Activated CD4-positive, alpha-beta T cell treated with anti-CD3 and anti-CD28 coated beads, Interleukin-2, amount 50 U/mL, for 48 hours (primary cell): Measurements from ENCODE around the gene SLC30A3.
"Not testable (repeated sequence)": the region's sequence is repeated elsewhere in the genome, so short reads cannot be mapped to it uniquely, and the experiment has no call there.

Source experiments
- DNase-seq, 2 experiments: peaks; one replicate each; pipeline ENCODE4 v3.0.0-alpha.2; 2020

The SLC30A3 gene

GRCh38 chr2:27262379-27263286 is at the start of gene SLC30A3:
Gene SLC30A3, minus strand, starts transcription at chr2:27263047. Its CDS starts 141 bp downstream, at chr2:27262906.
- peak; percentile 79 to 82 for DNase-seq

DNA sequence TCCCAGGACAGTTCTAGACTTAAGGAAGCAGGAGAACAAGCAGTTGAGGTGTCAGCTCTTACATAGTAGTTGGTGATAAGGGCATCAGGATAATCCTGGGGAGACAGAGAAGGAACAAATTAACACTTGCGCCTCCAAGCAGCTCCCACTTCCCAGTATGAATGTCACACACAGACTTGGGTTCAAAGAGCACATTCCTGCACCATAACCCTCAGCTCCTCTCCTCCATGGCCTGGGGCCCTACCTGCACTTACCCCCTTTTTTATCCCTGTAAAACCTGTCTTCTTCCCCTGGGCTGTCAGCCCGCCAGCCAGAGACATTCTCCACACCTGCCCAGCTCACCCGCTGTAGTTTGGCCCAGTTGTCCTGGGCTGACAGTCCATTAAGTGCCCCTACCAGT is 49.3 kb upstream of the SLC30A3 start:
- no peak for DNase-seq

DNA sequence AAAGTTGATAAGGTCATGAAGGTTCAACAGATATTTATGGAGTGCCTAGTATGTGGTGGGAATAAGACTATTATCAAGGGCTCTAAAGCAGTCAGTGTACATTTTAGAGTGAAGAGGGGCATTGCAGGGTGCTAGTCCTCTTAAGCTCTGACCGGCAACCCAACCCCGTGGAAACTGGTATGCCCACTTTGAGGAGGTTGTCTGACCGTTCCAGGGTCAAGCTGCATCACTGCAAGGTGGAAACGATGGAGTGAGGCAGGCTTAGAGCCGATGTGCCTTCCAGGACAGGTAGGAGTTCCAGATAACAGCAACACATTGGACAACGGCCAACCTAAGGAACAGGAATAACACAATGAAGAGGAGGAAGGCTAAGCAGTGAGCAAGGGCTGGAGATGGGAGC is 46.8 kb upstream of the SLC30A3 start:
- DNase-seq, result no peak

DNA sequence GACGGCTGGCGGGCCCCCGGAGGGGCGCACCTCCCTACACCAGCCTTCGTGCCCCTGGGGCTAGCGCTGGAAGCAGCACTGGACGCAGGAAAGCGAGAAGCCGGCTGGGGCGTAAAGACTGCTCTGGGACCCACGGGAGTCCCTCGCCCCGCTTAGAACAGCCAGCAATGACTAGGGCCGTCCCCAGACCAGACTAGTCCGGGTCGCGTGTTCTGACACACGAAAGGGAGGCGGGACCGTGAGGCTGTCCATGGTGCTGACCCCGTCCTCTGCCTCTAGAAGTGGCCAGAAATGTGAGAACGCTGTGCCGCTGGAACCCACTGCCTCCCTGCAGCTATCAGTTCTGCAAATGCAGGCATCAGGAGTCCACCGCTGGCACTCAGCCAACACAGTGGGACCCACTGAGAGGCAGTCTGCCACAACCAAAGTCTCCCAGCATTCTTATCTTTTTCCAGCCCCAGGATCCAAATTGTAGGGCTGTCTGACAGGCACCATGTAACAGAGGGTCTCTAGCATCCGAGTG is 45.6 kb upstream of the SLC30A3 start, which contains the start of gene UCN:
TSS of gene UCN (minus strand) at position 87 of the 523 bp plus-strand sequence. CDS start 550 bp downstream, outside the sequence.
- no peak for DNase-seq

- no peak for DNase-seq
Observed at GRCh38 chr2:27307545-27308358, 44.9 kb upstream of the SLC30A3 start.

DNA sequence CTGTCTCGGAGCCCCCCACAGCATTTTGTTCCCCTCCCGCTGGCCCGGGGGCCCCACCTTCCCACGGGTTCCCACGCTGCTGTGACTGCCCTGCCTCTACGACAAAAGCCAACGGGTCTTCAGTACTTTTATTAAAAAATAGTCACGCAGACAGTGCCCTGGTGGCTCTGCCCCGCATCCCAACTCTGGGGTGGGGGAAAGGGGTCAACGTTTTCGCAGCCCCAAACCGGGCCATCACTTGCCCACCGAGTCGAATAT is 44.4 kb upstream of the SLC30A3 start:
- no peak for DNase-seq

- DNase-seq, result peak; percentile 38 to 49
Observed at GRCh38 chr2:27306573-27307286, 43.9 kb upstream of the SLC30A3 start.

DNA sequence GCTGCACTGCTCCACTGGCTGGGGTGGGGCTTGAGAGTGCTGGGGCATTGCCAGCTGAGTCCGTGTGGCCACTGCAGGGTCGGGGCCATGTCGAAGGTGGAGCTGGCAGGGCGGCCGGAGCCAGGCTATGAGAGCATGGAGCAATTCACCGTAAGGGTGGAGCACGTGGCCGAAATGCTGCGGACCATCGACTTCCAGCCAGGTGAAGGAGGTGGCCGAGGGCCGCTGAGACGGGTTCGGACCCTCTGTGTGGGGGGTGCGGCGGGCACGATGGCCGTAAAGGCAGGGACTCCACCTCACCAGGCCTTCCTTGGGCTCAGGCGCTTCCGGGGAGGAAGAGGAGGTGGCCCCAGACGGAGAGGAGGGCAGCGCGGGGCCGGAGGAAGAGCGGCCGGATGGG is 43.3 kb upstream of the SLC30A3 start:
- no peak for DNase-seq

- DNase-seq, result no peak
Observed at GRCh38 chr2:27305516-27305915, 42.7 kb upstream of the SLC30A3 start.

DNA sequence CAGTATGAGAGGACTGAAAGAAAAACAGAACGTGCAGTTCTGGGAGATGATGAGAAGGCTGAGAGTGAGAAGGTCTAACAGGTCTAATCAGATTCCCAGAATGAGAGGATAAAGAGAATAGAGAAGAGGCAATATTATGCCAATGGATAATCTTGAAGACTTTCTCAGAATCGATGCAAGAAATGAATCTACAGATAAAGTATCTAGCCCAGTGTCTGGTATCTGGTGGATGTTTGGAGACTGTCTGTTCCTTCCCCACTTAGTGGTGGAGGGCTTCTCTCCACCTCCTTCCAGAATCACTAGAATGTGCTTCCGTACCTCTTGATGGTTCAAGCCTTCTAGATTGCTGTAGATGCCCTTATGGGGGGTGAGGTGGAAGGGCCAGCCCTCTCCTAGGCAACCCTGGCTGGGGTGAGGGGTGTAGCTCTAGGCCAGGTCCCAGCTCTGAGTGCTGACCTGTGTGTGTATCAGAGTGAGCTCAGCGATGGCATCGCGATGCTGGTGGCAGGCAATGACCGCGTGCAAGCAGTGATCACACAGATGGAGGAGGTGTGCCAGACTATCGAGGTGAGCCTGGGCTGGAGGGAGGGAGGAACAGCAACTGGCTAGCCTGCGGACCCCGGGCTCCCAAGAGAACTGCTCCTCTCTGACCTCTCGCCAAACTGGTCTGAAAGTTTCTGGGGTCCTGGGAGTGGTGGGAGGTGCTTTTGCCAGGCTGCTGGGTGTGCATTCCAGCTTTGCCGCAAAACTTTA is 41.8 kb upstream of the SLC30A3 start:
- DNase-seq, result no peak

GRCh38 chr2:27303093-27304025 is 40.5 kb upstream of the SLC30A3 start:
- peak; percentile 30 to 45 for DNase-seq

- DNase-seq, result not testable (repeated sequence)
Observed at GRCh38 chr2:27300606-27301005, 37.8 kb upstream of the SLC30A3 start.

GRCh38 chr2:27298391-27299080 is 35.7 kb upstream of the SLC30A3 start:
- DNase-seq, result no peak

DNA sequence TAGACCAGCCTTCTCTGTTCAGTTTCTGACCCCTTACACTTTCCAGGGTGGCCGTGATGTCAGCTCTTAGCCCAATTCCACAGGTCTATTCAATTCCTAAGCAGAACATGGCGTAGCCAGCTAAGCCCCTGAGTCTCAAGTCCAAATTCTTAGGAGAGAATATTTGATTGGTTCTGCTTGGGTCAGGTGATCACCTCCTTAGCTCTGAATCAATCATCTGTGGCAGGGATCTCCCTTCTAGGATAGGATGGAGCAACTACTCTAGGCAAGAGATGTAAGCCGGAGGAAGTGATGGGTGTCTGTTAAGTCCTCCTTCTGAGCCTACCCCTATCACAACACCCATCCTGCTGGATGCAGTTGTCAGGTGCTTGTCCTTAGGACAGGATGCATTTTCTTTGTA is 34.3 kb upstream of the SLC30A3 start:
- no peak for DNase-seq

DNA sequence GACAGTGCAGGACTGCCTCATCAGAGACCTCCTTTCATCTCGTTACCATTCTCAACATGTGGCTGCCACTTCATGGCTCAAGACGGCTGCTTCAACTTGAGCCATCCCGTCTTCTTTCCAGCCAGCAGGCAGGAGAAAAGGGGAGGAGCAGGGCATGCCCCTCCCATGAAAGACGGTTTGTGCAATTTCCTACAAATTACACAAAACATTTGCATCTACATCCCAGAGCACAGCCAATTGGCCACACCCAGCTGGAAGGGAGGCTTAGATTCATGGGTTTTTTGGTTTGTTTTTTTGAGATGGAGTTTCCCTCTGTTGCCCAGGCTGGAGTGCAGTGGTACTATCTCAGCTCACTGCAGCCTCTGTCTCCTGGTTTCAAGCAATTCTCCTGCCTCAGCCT is 33.6 kb upstream of the SLC30A3 start:
- no peak for DNase-seq

DNA sequence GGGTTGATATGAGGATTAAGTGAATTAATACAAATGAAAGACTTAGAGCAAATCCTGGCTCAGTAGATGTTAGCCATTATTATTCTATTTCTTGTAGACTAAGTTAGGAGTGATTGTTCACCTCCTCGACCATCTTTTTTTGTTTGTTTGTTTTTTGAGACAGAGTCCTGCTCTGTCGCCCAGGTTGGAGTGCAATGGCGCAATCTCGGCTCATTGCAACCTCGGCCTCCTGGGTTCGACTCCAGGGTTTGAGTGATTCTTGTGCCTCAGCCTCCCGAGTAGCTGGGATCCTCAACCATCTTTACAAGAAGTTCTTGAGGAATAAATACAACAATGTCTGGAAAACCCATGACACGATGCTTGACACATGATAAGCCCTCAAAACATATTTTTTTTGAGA is 32.1 kb upstream of the SLC30A3 start:
- DNase-seq, result no peak

DNA sequence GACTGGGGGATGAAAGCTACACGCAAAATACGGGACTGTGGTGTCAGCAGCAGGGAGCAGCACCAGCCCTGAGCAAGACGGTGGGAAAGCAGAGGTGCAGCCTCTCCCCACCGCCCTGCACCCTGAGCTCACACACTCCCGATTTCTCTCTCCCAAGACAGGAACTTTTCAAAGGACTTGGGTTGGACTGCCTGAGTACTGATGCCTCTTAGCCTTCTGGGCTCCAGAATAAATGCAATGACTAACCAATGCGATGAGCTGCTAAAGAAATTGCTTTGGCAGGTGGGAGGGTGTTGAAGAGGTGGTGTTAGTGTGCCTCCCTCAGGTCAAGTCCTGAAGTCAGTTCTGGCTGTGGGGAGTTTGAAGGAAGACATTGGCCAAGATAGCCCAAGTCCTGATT is 29.0 kb upstream of the SLC30A3 start:
- DNase-seq, result no peak

- DNase-seq, result no peak
Observed at GRCh38 chr2:27290549-27290948, 27.7 kb upstream of the SLC30A3 start.

GRCh38 chr2:27288610-27289009 is 25.8 kb upstream of the SLC30A3 start:
- no peak for DNase-seq

DNA sequence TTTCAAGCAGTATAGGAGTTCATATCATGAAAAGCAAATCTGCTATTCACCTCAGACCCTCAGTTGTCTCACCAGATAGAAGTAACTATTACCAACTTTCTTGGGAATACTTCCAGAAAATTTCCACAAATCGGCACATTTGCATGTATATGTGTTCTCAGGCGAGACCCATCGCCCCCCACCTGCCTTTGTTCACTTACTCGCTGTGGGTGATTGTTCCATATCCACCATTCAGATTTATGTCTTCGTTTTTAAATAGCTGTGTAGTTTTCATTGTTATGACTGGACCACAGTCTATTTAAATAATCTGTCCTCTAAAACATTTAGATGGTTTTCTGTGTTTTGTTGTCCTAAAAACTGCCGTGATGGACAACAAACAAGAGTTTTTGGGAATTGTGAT is 22.6 kb upstream of the SLC30A3 start:
- DNase-seq, result no peak

DNA sequence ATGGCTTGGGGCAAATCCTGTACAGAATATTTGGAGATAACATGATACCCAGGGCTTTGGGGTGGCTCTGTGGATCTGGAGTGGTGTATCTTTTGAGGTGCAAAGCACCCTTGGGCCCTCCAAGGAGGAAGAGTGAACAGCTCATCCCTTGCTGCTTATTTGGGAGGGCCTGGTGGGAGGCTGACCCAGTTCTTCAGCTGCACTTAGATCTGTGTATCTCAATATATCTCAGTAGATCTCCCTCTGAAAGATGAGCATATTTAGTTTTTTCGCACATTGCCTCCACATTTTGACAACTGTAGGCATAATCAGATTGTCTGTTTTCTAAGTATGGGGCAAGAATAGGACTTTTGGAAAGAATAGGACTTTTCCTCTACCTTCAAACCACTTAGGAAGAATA is 22.1 kb upstream of the SLC30A3 start:
- no peak for DNase-seq
